Measurements from ENCODE around the gene FYTTD1.

FYTTD1 gene

GRCh38 chr3:197793247-197793646 lies 43.6 kb downstream of the FYTTD1 start:
- peak; percentile 66 for DNase-seq (ENCODE audit: low spot score)

- no peak for DNase-seq (ENCODE audit: low spot score)
Observed at GRCh38 chr3:197794115-197794514, 44.4 kb downstream of the FYTTD1 start.

- no peak for DNase-seq (ENCODE audit: low spot score)
Observed at GRCh38 chr3:197795200-197795599, 45.5 kb downstream of the FYTTD1 start.

- DNase-seq (ENCODE audit: low spot score): no peak
Observed at GRCh38 chr3:197796087-197796486, 46.4 kb downstream of the FYTTD1 start.

GRCh38 chr3:197798863-197799262 lies 49.2 kb downstream of the FYTTD1 start:
- DNase-seq (ENCODE audit: low spot score): no peak

- no peak for DNase-seq (ENCODE audit: low spot score)
Observed at GRCh38 chr3:197800379-197800778, 50.7 kb downstream of the FYTTD1 start.

- DNase-seq (ENCODE audit: low spot score): peak; percentile 44
Observed at GRCh38 chr3:197801891-197802778, 52.5 kb downstream of the FYTTD1 start.

- no peak for DNase-seq (ENCODE audit: low spot score)
Observed at GRCh38 chr3:197802779-197803459, 53.2 kb downstream of the FYTTD1 start.

- no peak for DNase-seq (ENCODE audit: low spot score)
Observed at GRCh38 chr3:197804511-197804910, 54.8 kb downstream of the FYTTD1 start.

- no peak for DNase-seq (ENCODE audit: low spot score)
Observed at GRCh38 chr3:197807969-197808587, 58.4 kb downstream of the FYTTD1 start.

GRCh38 chr3:197809356-197810020 lies 59.8 kb downstream of the FYTTD1 start:
- no peak for DNase-seq (ENCODE audit: low spot score)

GRCh38 chr3:197810901-197811300 lies 61.2 kb downstream of the FYTTD1 start:
- DNase-seq (ENCODE audit: low spot score): no peak

GRCh38 chr3:197811343-197811742 lies 61.7 kb downstream of the FYTTD1 start:
- no peak for DNase-seq (ENCODE audit: low spot score)

- no peak for DNase-seq (ENCODE audit: low spot score)
Observed at GRCh38 chr3:197814372-197814771, 64.7 kb downstream of the FYTTD1 start.

GRCh38 chr3:197820550-197821335 lies 71.1 kb downstream of the FYTTD1 start:
- no peak for DNase-seq (ENCODE audit: low spot score)

- DNase-seq (ENCODE audit: low spot score): no peak
Observed at GRCh38 chr3:197829397-197830045, 79.8 kb downstream of the FYTTD1 start.

GRCh38 chr3:197830308-197830966 lies 80.8 kb downstream of the FYTTD1 start:
- DNase-seq (ENCODE audit: low spot score): no peak

GRCh38 chr3:197830967-197831313 lies 81.3 kb downstream of the FYTTD1 start:
- DNase-seq (ENCODE audit: low spot score): no peak

GRCh38 chr3:197833930-197834715 lies 84.4 kb downstream of the FYTTD1 start:
- no peak for DNase-seq (ENCODE audit: low spot score)

- no peak for DNase-seq (ENCODE audit: low spot score)
Observed at GRCh38 chr3:197835509-197835908, 85.8 kb downstream of the FYTTD1 start.
